ENCODE results near the gene SGMS2.

GRCh38 chr4:107832275-107832807 lies 7.6 kb downstream of the SGMS2 start:
- TF ChIP-seq CTCF (IDR thresholded peaks at IDR 0.05) (no peak), EZH2 (IDR thresholded peaks at IDR 0.05) (no peak)

Measured in neural progenitor cell (in vitro differentiated cells).